ENCODE data around the gene MRPL12. TPM values are rescaled to one million over a fixed set of nuclear protein-coding genes. Genes with fewer than 3 reads are reported as not detected.
"Not testable (repeated sequence)": the region's sequence is repeated elsewhere in the genome, so short reads cannot be mapped to it uniquely, and the experiment has no call there.

MRPL12 gene
- total RNA-seq, 4 donors from 2014 or later, result 0.77 to 72.9 (median 19.5) TPM

DNA sequence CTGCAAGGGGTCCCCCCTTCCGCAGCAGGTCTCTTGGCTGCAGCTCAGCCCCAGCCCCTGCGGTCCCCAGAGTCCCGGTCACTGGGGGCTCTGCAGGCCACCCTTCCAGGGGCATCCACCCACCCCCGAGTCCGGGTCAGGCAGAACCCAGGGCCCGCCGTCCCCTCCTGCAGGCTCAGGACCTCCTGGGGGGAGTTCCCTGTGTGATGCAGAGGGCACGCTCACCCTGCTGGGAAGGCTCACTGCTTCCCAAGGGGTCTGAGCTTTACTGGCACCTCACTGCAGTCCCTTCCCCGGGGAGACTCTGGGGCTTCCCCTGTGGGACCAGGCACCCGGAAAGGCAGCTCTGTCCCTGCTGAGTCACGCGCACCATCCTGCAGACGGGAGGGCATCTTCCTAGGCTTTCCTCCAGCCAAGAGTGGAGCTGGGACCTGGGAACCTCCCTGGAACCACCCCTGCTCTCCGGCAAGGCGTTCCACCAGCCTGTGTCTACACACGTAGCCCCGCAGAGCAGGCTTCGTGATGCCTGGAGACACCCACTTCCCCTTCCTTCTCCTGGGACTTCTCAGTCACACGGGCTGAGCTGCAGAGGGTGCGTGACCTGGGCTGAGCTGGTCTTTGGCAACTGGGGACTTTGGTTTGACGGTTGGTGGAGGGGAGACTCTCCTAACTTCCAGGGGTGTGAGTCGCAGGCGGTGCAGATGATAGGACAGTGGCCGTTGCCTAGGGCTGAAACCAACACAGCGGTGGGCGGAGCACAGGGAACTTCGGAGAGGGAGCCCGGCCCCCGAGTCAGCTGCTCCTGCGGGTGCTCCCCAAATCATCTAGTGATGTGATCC is 32.3 kb downstream of the MRPL12 start:
- intact Hi-C loops (cut with DNase I; ENCODE audit: low total_unique reads), result no loop called here
- H3K4me3 ChIP-seq, result no peak overlapping the region
- H3K36me3 ChIP-seq, result no peaks in the 10 kb centered on the region
- H3K27me3 ChIP-seq, result peaks cover 0 to 2% of the 10 kb centered on the region in 2 donors
- H3K4me1 ChIP-seq, result no peaks in the 10 kb centered on the region
- no peak for TF ChIP-seq POLR2A (IDR thresholded peaks at IDR 0.05)
- TF ChIP-seq, protein P1, sequence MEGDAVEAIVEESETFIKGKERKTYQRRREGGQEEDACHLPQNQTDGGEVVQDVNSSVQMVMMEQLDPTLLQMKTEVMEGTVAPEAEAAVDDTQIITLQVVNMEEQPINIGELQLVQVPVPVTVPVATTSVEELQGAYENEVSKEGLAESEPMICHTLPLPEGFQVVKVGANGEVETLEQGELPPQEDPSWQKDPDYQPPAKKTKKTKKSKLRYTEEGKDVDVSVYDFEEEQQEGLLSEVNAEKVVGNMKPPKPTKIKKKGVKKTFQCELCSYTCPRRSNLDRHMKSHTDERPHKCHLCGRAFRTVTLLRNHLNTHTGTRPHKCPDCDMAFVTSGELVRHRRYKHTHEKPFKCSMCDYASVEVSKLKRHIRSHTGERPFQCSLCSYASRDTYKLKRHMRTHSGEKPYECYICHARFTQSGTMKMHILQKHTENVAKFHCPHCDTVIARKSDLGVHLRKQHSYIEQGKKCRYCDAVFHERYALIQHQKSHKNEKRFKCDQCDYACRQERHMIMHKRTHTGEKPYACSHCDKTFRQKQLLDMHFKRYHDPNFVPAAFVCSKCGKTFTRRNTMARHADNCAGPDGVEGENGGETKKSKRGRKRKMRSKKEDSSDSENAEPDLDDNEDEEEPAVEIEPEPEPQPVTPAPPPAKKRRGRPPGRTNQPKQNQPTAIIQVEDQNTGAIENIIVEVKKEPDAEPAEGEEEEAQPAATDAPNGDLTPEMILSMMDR (IDR thresholded peaks at IDR 0.05), result no peak
- no peak for DNase-seq
- H3K27ac ChIP-seq, result no peak overlapping the region
- H3K9me3 ChIP-seq, result no peaks in the 10 kb centered on the region

DNA sequence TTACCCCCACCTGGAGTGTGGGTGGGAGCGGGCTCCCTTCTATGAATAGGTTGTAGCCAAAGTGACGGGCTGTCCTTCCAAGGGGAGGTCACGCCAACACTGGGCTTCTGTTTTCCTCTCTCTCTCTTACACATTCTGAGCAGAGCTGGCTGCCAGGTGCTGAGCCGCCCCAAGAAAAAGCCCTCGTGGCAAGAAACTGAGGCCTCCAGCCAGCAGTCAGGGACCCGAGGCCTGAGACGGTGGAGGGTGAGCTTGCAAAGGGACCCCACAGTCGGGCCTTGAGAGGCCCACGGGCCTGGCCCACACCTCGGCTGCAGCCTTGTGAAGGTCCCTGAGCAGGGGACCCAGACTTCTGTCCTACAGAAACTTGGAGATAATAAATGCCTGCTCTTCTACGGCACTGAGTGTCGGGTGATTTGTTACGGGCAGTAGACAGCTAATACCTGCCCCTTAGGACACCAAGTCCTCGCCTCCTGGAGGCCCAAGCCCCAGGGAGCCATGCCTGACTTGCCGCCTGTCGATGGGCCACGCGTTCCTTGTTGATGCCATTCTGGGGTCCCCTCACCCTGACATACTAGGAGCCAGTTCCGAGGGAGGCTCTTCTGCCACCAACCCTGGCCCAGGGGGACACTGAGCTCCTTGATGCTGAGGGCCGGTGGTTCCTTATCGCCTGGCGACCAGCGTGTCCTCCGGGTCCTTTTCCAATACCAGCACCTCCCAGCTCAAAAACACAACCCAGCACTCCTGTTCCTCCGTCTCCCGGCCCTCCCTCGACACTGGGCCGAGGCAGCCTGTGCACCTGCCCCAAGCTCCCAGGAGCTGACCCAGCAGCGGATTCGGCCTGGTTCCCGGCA is 35.0 kb downstream of the MRPL12 start:
- Histone ChIP-seq H3K36me3 (no peaks in the 10 kb centered on the region), H3K4me3 (no peak overlapping the region), H3K9me3 (no peaks in the 10 kb centered on the region), H3K27me3 (no peaks in the 10 kb centered on the region), H3K27ac (no peak overlapping the region), H3K4me1 (no peaks in the 10 kb centered on the region)
- intact Hi-C loops (cut with DNase I; ENCODE audit: low total_unique reads), result no loop called here
- DNase-seq, result no peak
- TF ChIP-seq, protein P1 (IDR thresholded peaks at IDR 0.05), result no peak
- TF ChIP-seq POLR2A (IDR thresholded peaks at IDR 0.05), result no peak

DNA sequence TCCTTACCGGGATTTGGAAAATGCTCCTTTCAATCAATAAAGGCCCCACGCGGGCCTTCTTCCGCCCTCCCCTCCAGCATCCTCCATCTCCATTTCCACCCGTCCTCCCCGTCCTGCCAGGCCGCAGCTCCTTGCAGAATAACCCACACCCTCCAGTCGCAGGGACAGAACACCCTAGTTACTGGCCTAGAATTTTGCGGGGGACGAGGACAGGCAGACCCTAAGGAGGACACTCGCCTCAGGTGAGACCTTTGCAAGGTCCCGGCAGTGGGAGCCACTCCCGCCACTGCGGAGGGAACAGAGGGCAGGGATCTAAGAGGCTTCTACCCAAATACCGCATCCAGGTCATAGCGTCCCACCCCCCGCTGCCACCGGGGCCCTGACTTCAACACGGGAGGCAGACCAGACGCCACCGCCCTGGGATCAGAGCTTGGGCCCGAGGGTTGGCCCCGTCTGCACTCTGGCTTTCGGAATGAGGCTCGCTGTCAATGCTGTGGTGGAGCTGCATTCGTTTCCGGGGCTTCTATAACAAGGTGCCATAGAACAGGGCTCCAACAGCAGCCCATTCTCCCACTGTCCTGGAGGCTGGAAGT is 35.7 kb downstream of the MRPL12 start:
- Histone ChIP-seq H3K27ac (no peak overlapping the region), H3K4me3 (no peak overlapping the region), H3K36me3 (no peaks in the 10 kb centered on the region), H3K27me3 (no peaks in the 10 kb centered on the region), H3K9me3 (no peaks in the 10 kb centered on the region), H3K4me1 (no peaks in the 10 kb centered on the region)
- intact Hi-C loops (cut with DNase I; ENCODE audit: low total_unique reads), result no loop called here
- TF ChIP-seq, protein P1 (IDR thresholded peaks at IDR 0.05), result no peak
- no peak for TF ChIP-seq POLR2A (IDR thresholded peaks at IDR 0.05)
- DNase-seq, result no peak

DNA sequence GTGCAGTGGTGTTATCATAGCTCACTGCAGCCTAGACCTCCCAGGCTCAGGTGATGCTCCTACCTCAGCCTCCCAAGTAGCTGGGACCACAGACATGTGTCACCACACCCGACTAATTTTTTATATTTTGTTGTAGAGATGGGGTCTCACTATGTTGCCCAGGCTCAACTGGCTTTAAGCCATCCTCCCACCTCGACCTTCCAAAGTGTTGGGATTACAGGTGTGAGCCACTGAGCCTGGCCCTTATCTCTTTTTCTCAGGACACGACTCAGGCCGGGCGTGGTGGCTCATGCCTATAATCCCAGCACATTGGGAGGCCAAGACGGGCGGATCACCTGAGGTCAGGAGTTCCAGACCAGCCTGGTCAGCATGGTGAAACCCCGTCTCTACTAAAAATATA is 36.4 kb downstream of the MRPL12 start:
- intact Hi-C loops (cut with DNase I; ENCODE audit: low total_unique reads); H3K27me3 ChIP-seq; H3K36me3 ChIP-seq; H3K4me3 ChIP-seq; H3K4me1 ChIP-seq; DNase-seq; H3K27ac ChIP-seq; H3K9me3 ChIP-seq: not testable (repeated sequence)

DNA sequence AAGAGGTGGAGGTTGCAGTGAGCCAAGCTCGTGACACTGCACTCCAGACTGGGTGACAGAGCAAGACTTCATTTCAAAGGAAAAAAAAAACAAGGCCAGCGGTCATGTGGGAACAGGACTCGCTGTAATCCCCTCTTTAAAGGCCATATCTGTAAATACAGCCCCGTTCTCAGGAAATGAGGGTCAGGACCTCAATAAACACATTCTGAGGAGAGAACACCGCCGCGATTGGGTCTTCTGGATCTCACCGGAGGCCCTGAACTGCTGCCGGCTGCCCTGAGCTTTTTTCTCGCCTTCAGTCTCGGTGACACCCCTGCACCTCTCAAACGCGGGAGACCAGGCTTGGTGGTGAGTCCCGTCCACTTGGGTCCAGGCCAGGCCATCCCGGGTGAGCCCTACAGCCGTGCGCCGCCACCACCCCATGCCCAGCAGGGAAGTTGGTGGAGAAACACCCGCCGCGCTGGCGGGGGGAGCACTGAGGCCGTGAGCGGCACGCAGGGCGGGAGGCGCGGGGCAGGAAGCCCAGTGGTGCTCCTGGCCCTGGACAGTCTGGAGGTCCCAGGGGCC is 37.3 kb downstream of the MRPL12 start:
- Histone ChIP-seq H3K36me3 (no peaks in the 10 kb centered on the region), H3K27me3 (no peaks in the 10 kb centered on the region), H3K9me3 (no peaks in the 10 kb centered on the region), H3K4me1 (no peaks in the 10 kb centered on the region), H3K4me3 (no peak overlapping the region), H3K27ac (no peak overlapping the region)
- TF ChIP-seq POLR2A (IDR thresholded peaks at IDR 0.05), result no peak
- TF ChIP-seq, protein P1 (IDR thresholded peaks at IDR 0.05), result no peak
- intact Hi-C loops (cut with DNase I; ENCODE audit: low total_unique reads), result no loop called here
- DNase-seq, result no peak

Data from uterus (tissue), 4 donors.